ENCODE measurements around the gene PTCH2. TPM values are rescaled to one million over a fixed set of nuclear protein-coding genes. Genes with fewer than 3 reads are reported as not detected.

Gene PTCH2
- total and polyA plus RNA-seq, 2 of the 13 experiments (the other 11 are each of a cell fraction or from before 2014, with no cell fraction given): 0.60 to 1.5 TPM

DNA sequence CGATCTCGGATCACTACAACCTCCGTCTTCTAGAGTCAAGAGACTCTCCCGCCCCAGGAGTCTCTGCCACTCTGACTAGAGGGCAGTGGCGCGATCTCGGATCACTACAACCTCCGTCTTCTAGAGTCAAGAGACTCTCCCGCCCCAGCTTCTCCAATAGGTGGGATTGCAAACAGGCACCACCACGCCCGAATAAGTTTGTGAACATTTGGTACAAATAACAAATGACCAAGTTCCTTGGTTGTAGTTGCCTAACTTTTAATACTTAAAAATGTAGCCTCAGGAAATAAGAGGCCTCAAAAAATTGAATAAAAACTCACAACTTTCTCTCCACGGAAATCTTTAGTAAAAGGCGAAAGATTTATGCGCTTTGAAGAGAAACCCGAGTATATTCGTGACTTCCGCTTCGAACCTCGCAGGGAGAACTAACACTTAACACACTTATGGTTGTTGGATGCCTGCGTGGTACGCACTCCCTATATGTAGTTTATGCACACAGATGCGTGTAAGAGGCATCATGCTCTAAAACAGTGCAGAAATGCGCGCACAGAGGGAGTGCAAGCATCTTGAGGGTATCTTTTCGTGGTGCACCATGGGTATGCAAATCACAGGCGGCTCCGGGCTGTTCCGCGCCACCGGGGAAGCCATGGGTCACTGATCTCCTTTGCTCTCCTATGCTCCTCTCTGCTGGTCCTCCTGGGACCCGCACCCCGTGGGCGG lies 23.3 kb downstream of the PTCH2 start (continued):
- peak; percentile 88; the same call in 1 of the 2 replicates for TF ChIP-seq ZNF556 (CRISPR knock-in tag; IDR thresholded peaks at IDR 0.05; ENCODE audit: borderline replicate concordance)
- peak; percentile 96 for TF ChIP-seq DR1 (CRISPR knock-in tag; IDR thresholded peaks at IDR 0.05)
- TF ChIP-seq, protein P1, sequence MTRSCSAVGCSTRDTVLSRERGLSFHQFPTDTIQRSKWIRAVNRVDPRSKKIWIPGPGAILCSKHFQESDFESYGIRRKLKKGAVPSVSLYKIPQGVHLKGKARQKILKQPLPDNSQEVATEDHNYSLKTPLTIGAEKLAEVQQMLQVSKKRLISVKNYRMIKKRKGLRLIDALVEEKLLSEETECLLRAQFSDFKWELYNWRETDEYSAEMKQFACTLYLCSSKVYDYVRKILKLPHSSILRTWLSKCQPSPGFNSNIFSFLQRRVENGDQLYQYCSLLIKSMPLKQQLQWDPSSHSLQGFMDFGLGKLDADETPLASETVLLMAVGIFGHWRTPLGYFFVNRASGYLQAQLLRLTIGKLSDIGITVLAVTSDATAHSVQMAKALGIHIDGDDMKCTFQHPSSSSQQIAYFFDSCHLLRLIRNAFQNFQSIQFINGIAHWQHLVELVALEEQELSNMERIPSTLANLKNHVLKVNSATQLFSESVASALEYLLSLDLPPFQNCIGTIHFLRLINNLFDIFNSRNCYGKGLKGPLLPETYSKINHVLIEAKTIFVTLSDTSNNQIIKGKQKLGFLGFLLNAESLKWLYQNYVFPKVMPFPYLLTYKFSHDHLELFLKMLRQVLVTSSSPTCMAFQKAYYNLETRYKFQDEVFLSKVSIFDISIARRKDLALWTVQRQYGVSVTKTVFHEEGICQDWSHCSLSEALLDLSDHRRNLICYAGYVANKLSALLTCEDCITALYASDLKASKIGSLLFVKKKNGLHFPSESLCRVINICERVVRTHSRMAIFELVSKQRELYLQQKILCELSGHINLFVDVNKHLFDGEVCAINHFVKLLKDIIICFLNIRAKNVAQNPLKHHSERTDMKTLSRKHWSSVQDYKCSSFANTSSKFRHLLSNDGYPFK (CRISPR knock-in tag; IDR thresholded peaks at IDR 0.05; ENCODE audit: borderline replicate concordance): peak; percentile 69; the same call in 1 of the 2 replicates
- no peak for TF ChIP-seq SOX6 (IDR thresholded peaks at IDR 0.05)
- peak; percentile 74 for TF ChIP-seq SOX6 (CRISPR knock-in tag; IDR thresholded peaks at IDR 0.05)
- no peak for TF ChIP-seq ZIK1 (CRISPR knock-in tag; IDR thresholded peaks at IDR 0.05; ENCODE audit: borderline replicate concordance, low read depth)
- TF ChIP-seq KDM1A (CRISPR knock-in tag; IDR thresholded peaks at IDR 0.05): no peak
- TF ChIP-seq SALL1 (CRISPR knock-in tag; IDR thresholded peaks at IDR 0.05): peak; percentile 62; the same call in 1 of the 2 replicates
- TF ChIP-seq, protein P2, sequence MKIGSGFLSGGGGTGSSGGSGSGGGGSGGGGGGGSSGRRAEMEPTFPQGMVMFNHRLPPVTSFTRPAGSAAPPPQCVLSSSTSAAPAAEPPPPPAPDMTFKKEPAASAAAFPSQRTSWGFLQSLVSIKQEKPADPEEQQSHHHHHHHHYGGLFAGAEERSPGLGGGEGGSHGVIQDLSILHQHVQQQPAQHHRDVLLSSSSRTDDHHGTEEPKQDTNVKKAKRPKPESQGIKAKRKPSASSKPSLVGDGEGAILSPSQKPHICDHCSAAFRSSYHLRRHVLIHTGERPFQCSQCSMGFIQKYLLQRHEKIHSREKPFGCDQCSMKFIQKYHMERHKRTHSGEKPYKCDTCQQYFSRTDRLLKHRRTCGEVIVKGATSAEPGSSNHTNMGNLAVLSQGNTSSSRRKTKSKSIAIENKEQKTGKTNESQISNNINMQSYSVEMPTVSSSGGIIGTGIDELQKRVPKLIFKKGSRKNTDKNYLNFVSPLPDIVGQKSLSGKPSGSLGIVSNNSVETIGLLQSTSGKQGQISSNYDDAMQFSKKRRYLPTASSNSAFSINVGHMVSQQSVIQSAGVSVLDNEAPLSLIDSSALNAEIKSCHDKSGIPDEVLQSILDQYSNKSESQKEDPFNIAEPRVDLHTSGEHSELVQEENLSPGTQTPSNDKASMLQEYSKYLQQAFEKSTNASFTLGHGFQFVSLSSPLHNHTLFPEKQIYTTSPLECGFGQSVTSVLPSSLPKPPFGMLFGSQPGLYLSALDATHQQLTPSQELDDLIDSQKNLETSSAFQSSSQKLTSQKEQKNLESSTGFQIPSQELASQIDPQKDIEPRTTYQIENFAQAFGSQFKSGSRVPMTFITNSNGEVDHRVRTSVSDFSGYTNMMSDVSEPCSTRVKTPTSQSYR (CRISPR knock-in tag; IDR thresholded peaks at IDR 0.05; ENCODE audit: borderline replicate concordance): no peak
- no peak; the same call in 1 of the 2 replicates for TF ChIP-seq MIER3 (CRISPR knock-in tag; IDR thresholded peaks at IDR 0.05; ENCODE audit: borderline replicate concordance)
- peak; percentile 26; the same call in 1 of the 2 replicates for TF ChIP-seq ZNF235 (CRISPR knock-in tag; IDR thresholded peaks at IDR 0.05; ENCODE audit: borderline replicate concordance)
- no peak for TF ChIP-seq CERS6 (CRISPR knock-in tag; IDR thresholded peaks at IDR 0.05)
- peak; percentile 59; the same call in 1 of the 2 replicates for TF ChIP-seq ATF2 (CRISPR knock-in tag; IDR thresholded peaks at IDR 0.05)
- peak; percentile 52 for TF ChIP-seq ZFX (CRISPR knock-in tag; IDR thresholded peaks at IDR 0.05; ENCODE audit: low read depth)
- TF ChIP-seq ZFP82 (CRISPR knock-in tag; IDR thresholded peaks at IDR 0.05; ENCODE audit: borderline replicate concordance): no peak
- TF ChIP-seq, protein P3, sequence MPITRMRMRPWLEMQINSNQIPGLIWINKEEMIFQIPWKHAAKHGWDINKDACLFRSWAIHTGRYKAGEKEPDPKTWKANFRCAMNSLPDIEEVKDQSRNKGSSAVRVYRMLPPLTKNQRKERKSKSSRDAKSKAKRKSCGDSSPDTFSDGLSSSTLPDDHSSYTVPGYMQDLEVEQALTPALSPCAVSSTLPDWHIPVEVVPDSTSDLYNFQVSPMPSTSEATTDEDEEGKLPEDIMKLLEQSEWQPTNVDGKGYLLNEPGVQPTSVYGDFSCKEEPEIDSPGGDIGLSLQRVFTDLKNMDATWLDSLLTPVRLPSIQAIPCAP (CRISPR knock-in tag; IDR thresholded peaks at IDR 0.05; ENCODE audit: low read depth): peak; percentile 8; the same call in 1 of the 2 replicates

Measured in HepG2 (cell line).